Uterus (tissue), 2 donors: ENCODE measurements around the gene MPPED1.

Experiments
- POLR2A ChIP-seq, 2 donors: fragments of 450-650 bp; IDR thresholded peaks; one replicate each; pipeline ENCODE4 v1.6.1; 2016; ENCODE audit warnings: antibody characterized with exemption in 2 of 2, mild to moderate bottlenecking in 1 of 2, moderate library complexity in 1 of 2
- TF ChIP-seq, protein P1 (sequence below), 4 experiments: fragments of 200-600 bp in 2 of 4; fragments of 450-650 bp in 2 of 4; sonication (generic) in 2 of 4; IDR thresholded peaks; one replicate each; pipeline ENCODE4 v1.5.1; 2016 to 2019; ENCODE audit warnings: antibody characterized with exemption in 4 of 4, mild to moderate bottlenecking in 2 of 4, moderate library complexity in 1 of 4

DNA sequence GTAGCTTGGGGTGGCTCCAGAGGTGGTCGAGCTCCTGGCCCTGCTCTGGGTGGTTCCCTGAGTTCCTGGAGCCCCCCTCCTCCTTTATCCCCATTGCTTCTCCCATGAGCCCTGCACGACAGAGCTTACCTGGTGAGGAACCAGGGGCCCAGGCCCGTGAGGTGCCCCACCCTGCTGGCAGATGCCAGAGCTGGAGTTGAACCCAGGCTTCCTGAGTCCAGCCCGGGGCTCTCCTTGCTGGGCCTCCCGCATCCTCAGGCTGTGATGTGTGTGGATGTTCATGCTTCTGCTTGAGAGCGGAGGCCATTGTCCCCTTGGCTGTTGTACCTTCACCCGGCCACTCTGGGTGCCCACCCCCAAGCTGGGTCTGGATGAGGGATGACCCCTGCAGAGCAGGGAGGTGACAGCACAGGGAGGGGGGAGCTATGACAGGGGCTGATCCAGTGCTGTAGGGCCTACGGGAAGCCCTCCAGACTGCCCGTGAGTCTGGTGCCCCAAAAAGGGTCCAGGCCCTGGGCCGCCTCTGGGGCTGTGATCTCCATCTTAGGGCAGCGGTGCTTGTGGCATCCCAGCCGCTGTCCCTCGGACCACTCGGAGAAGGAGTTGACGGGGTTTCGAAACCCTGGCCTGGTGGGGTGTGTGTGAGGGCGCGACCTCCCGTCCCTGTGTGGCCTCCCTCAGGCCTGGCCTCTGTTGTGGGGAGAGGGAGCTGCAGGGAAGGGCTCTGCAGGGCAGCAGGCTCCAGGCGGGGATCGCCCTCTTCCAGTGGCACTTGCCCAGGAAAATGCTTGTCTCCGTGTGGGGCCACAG, 14.4 kb downstream of the MPPED1 start:
- TF ChIP-seq, protein P1, sequence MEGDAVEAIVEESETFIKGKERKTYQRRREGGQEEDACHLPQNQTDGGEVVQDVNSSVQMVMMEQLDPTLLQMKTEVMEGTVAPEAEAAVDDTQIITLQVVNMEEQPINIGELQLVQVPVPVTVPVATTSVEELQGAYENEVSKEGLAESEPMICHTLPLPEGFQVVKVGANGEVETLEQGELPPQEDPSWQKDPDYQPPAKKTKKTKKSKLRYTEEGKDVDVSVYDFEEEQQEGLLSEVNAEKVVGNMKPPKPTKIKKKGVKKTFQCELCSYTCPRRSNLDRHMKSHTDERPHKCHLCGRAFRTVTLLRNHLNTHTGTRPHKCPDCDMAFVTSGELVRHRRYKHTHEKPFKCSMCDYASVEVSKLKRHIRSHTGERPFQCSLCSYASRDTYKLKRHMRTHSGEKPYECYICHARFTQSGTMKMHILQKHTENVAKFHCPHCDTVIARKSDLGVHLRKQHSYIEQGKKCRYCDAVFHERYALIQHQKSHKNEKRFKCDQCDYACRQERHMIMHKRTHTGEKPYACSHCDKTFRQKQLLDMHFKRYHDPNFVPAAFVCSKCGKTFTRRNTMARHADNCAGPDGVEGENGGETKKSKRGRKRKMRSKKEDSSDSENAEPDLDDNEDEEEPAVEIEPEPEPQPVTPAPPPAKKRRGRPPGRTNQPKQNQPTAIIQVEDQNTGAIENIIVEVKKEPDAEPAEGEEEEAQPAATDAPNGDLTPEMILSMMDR (IDR thresholded peaks at IDR 0.05), result no peak
- TF ChIP-seq POLR2A (IDR thresholded peaks at IDR 0.05), result no peak
